Activated naive CD8-positive, alpha-beta T cell (primary cell): ENCODE data around the gene NLRC4.
"Not testable (repeated sequence)": the region's sequence is repeated elsewhere in the genome, so short reads cannot be mapped to it uniquely, and the experiment has no call there.

Source experiments
- H3K27ac Mint-ChIP-seq: one replicate; pipeline ENCODE4 v1.8.0; 2021; ENCODE audit warnings: mixed read lengths
- H3K27me3 Mint-ChIP-seq: one replicate; pipeline ENCODE4 v1.8.0; 2021; ENCODE audit warnings: mixed read lengths
- H3K36me3 Mint-ChIP-seq: one replicate; pipeline ENCODE4 v1.8.0; 2021; ENCODE audit warnings: mixed read lengths
- H3K4me1 Mint-ChIP-seq: one replicate; pipeline ENCODE4 v1.8.0; 2021; ENCODE audit warnings: low read depth, mixed read lengths
- H3K4me3 Mint-ChIP-seq: one replicate; pipeline ENCODE4 v1.8.0; 2021; ENCODE audit warnings: mild to moderate bottlenecking, mixed read lengths
- H3K9me3 Mint-ChIP-seq: one replicate; pipeline ENCODE4 v1.8.0; 2021; ENCODE audit warnings: low read depth, mixed read lengths

The NLRC4 gene

GRCh38 chr2:32220445-32220844, 44.2 kb downstream of the NLRC4 start:
- no peak overlapping the region for H3K27ac Mint-ChIP-seq
- peaks cover 9% of the 10 kb centered on the region for H3K36me3 Mint-ChIP-seq
- no peaks in the 10 kb centered on the region for H3K9me3 Mint-ChIP-seq
- no peak overlapping the region for H3K4me3 Mint-ChIP-seq
- H3K4me1 Mint-ChIP-seq, result no peaks in the 10 kb centered on the region
- H3K27me3 Mint-ChIP-seq, result no peaks in the 10 kb centered on the region

GRCh38 chr2:32212295-32212694, 52.4 kb downstream of the NLRC4 start:
- no peak overlapping the region for H3K4me3 Mint-ChIP-seq

GRCh38 chr2:32210767-32211408, 53.8 kb downstream of the NLRC4 start:
- no peaks in the 10 kb centered on the region for H3K27me3 Mint-ChIP-seq
- H3K36me3 Mint-ChIP-seq, result peaks cover 8% of the 10 kb centered on the region
- H3K9me3 Mint-ChIP-seq, result no peaks in the 10 kb centered on the region
- no peak overlapping the region for H3K27ac Mint-ChIP-seq
- peaks cover 3% of the 10 kb centered on the region for H3K4me1 Mint-ChIP-seq
- H3K4me3 Mint-ChIP-seq, result no peak overlapping the region

More at GRCh38 chr2:32212295-32212694, 52.4 kb downstream of the NLRC4 start:
- Mint-ChIP-seq H3K36me3 (peaks cover 8% of the 10 kb centered on the region), H3K27ac (no peak overlapping the region), H3K4me1 (peaks cover 3% of the 10 kb centered on the region), H3K27me3 (no peaks in the 10 kb centered on the region), H3K9me3 (no peaks in the 10 kb centered on the region)

GRCh38 chr2:32203428-32203827, 61.3 kb downstream of the NLRC4 start:
- H3K27me3 Mint-ChIP-seq, H3K9me3 Mint-ChIP-seq, H3K4me1 Mint-ChIP-seq, H3K27ac Mint-ChIP-seq, H3K4me3 Mint-ChIP-seq: not testable (repeated sequence)
- H3K36me3 Mint-ChIP-seq, result peaks cover 14% of the 10 kb centered on the region

- H3K27ac Mint-ChIP-seq, result no peak overlapping the region
- peaks cover 14% of the 10 kb centered on the region for H3K36me3 Mint-ChIP-seq
- H3K9me3 Mint-ChIP-seq, result no peaks in the 10 kb centered on the region
- no peaks in the 10 kb centered on the region for H3K4me1 Mint-ChIP-seq
- no peaks in the 10 kb centered on the region for H3K27me3 Mint-ChIP-seq
- H3K4me3 Mint-ChIP-seq, result no peak overlapping the region
Measured at GRCh38 chr2:32200814-32201213, 63.9 kb downstream of the NLRC4 start.

- Mint-ChIP-seq H3K4me3 (no peak overlapping the region), H3K27ac (peak overlapping the region; percentile 61)
Measured at GRCh38 chr2:32192418-32192817, 72.3 kb downstream of the NLRC4 start.

GRCh38 chr2:32189011-32189410, 75.7 kb downstream of the NLRC4 start:
- H3K4me3 Mint-ChIP-seq, result no peak overlapping the region
- H3K36me3 Mint-ChIP-seq, result peaks cover 13% of the 10 kb centered on the region
- no peaks in the 10 kb centered on the region for H3K27me3 Mint-ChIP-seq
- no peak overlapping the region for H3K27ac Mint-ChIP-seq
- peaks cover 21% of the 10 kb centered on the region for H3K4me1 Mint-ChIP-seq
- no peaks in the 10 kb centered on the region for H3K9me3 Mint-ChIP-seq

More at GRCh38 chr2:32192418-32192817, 72.3 kb downstream of the NLRC4 start:
- peaks cover 6% of the 10 kb centered on the region for H3K36me3 Mint-ChIP-seq
- H3K9me3 Mint-ChIP-seq, result no peaks in the 10 kb centered on the region
- H3K27me3 Mint-ChIP-seq, result no peaks in the 10 kb centered on the region
- H3K4me1 Mint-ChIP-seq, result peaks cover 21% of the 10 kb centered on the region

- no peak overlapping the region for H3K4me3 Mint-ChIP-seq
- peaks cover 1% of the 10 kb centered on the region for H3K4me1 Mint-ChIP-seq
- peaks cover 12% of the 10 kb centered on the region for H3K36me3 Mint-ChIP-seq
- H3K27me3 Mint-ChIP-seq, result no peaks in the 10 kb centered on the region
- H3K27ac Mint-ChIP-seq, result no peak overlapping the region
- no peaks in the 10 kb centered on the region for H3K9me3 Mint-ChIP-seq
Measured at GRCh38 chr2:32182667-32183066, 82.0 kb downstream of the NLRC4 start.
